Placental pericyte (primary cell): ENCODE results near the gene PRODH. TPM values are rescaled to one million over a fixed set of nuclear protein-coding genes. Genes with fewer than 3 reads are reported as not detected.

ENCODE experiments used
- total RNA-seq: library from RNA; depleted of rRNA; stranded (reverse); fragments of >200 nt; gene quantifications from 2 replicates; pipeline ENCODE4 v1.2.3, GENCODE V29; 2012

Gene PRODH, protein sequence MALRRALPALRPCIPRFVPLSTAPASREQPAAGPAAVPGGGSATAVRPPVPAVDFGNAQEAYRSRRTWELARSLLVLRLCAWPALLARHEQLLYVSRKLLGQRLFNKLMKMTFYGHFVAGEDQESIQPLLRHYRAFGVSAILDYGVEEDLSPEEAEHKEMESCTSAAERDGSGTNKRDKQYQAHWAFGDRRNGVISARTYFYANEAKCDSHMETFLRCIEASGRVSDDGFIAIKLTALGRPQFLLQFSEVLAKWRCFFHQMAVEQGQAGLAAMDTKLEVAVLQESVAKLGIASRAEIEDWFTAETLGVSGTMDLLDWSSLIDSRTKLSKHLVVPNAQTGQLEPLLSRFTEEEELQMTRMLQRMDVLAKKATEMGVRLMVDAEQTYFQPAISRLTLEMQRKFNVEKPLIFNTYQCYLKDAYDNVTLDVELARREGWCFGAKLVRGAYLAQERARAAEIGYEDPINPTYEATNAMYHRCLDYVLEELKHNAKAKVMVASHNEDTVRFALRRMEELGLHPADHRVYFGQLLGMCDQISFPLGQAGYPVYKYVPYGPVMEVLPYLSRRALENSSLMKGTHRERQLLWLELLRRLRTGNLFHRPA
- total RNA-seq, result 0.44 TPM in 1 of 2 replicates, not detected in the other

DNA sequence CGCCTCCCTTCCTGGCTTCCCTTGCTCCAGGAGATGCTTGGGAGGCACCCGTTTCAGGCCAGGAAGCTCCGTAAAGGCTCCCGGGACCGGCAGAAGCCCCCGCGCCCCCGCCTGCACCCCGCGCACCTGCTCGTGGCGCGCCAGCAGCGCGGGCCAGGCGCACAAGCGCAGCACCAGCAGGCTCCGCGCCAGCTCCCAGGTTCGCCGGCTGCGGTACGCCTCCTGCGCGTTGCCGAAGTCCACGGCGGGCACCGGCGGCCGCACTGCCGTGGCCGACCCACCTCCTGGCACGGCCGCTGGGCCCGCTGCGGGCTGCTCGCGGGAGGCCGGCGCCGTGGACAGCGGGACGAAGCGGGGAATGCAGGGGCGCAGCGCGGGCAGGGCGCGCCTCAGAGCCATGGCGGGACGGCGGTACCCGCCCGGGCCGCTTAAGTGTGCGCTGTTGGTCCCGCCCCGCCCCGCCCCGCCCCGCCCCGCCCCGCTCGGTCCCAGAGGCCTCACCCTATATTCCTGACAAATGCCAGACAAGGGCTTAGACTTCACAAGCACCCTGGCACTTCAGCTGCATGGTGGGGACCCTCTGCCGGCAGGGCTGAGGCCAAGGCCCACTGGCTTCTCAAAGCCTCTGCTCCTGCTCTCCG, at the start of gene PRODH:
Gene PRODH (minus strand): TSS at position 405 of the 641 bp plus-strand sequence. CDS start 6 bp downstream, at position 399.

DNA sequence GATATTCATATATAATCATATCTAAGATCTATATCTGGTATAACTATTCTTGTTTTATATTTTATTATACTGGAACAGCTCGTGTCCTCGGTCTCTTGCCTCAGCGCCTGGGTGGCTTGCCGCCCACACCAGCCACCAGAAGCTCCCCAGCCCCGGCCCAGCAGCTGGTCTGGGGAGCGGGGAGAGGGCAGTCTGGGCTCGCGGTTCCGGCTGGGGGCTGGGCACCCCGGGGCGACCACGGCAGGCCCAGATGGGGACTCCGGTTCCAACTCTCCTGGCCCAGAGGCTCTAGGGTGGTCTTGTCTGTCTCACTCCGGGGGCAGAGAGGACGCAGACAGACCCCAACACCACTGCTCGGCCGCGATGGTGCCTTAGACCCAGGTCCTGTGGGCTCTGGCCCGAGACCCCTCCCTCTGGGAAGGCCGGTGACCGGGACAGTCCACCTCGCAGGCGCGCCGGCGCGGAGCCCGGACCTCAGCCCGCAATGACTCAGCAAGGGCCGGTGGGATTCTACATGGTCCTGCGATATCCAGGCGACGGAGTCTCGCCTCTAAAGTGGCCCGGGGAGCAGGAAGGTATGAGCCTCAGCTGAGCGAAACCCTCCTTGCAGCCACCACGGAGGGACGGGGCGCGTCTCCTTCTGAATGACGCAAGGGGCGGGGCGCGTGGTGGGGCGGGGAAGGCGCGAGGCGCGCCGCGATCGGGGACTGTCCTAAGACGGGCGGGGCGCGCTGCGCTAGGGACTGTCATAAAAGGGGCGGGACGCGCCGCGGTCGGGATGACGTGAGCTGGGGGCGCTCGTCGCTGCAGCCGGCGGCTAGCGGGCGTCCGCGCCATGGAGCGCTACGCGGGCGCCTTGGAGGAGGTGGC, 30.3 kb downstream of the PRODH start, which contains the start of gene DGCR6:
Gene DGCR6 (plus strand): TSS at position 781 of the 870 bp plus-strand sequence. CDS start 55 bp downstream, at position 836.

Other genes with a start within 250 kb of the PRODH start
- 0.88 and 1.1 TPM in 2 replicates for gene DGCR6, start 30.0 kb downstream of the PRODH start, total RNA-seq
- gene DGCR2, start 186.1 kb upstream of the PRODH start, total RNA-seq, result 47.1 and 78.5 TPM in 2 replicates
- not detected in 2 replicates for gene TSSK2, start 195.0 kb upstream of the PRODH start, total RNA-seq
- gene ESS2, start 208.4 kb upstream of the PRODH start, total RNA-seq, result 13.6 and 19.9 TPM in 2 replicates
- gene GSC2, start 214.0 kb upstream of the PRODH start, total RNA-seq, result not detected in 2 replicates
- 106 and 118 TPM in 2 replicates for gene SLC25A1, start 242.4 kb upstream of the PRODH start, total RNA-seq